Measurements from ENCODE around the gene SYCP2. TPM values are rescaled to one million over a fixed set of nuclear protein-coding genes. Genes with fewer than 3 reads are reported as not detected.

The SYCP2 gene
- total RNA-seq, 1 donor from 2014 or later: 1.6 TPM

- no peaks in the 10 kb centered on the region for H3K9me3 Mint-ChIP-seq
- DNase-seq (ENCODE audit: extremely low spot score, unreplicated experiment): no peak
- peak overlapping the region; percentile 61 for H3K27ac Mint-ChIP-seq
- H3K4me1 Mint-ChIP-seq (ENCODE audit: unreplicated experiment): peaks cover 5% of the 10 kb centered on the region
- H3K4me3 Mint-ChIP-seq: no peak overlapping the region
- H3K36me3 Mint-ChIP-seq: no peaks in the 10 kb centered on the region
- TF ChIP-seq, protein P1, sequence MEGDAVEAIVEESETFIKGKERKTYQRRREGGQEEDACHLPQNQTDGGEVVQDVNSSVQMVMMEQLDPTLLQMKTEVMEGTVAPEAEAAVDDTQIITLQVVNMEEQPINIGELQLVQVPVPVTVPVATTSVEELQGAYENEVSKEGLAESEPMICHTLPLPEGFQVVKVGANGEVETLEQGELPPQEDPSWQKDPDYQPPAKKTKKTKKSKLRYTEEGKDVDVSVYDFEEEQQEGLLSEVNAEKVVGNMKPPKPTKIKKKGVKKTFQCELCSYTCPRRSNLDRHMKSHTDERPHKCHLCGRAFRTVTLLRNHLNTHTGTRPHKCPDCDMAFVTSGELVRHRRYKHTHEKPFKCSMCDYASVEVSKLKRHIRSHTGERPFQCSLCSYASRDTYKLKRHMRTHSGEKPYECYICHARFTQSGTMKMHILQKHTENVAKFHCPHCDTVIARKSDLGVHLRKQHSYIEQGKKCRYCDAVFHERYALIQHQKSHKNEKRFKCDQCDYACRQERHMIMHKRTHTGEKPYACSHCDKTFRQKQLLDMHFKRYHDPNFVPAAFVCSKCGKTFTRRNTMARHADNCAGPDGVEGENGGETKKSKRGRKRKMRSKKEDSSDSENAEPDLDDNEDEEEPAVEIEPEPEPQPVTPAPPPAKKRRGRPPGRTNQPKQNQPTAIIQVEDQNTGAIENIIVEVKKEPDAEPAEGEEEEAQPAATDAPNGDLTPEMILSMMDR (conservative IDR thresholded peaks at IDR 0.05): no peak
- peaks cover 31% of the 10 kb centered on the region for H3K27me3 Mint-ChIP-seq
Observed at GRCh38 chr20:59828125-59829053, 105.0 kb downstream of the SYCP2 start.

- no peak overlapping the region for H3K4me3 Mint-ChIP-seq
- no peak overlapping the region for H3K27ac Mint-ChIP-seq
- no peaks in the 10 kb centered on the region for H3K36me3 Mint-ChIP-seq
- no peaks in the 10 kb centered on the region for H3K9me3 Mint-ChIP-seq
- no peak for DNase-seq (ENCODE audit: extremely low spot score, unreplicated experiment)
- TF ChIP-seq, protein P1 (conservative IDR thresholded peaks at IDR 0.05): no peak
- H3K27me3 Mint-ChIP-seq: peaks cover 29% of the 10 kb centered on the region
- H3K4me1 Mint-ChIP-seq (ENCODE audit: unreplicated experiment): peaks cover 5% of the 10 kb centered on the region
Observed at GRCh38 chr20:59827138-59828056, 106.0 kb downstream of the SYCP2 start.

- Mint-ChIP-seq H3K4me1 (ENCODE audit: unreplicated experiment) (peaks cover 5% of the 10 kb centered on the region), H3K27me3 (peaks cover 33% of the 10 kb centered on the region), H3K4me3 (no peak overlapping the region), H3K9me3 (no peaks in the 10 kb centered on the region), H3K36me3 (no peaks in the 10 kb centered on the region), H3K27ac (peak overlapping the region; percentile 25)
- TF ChIP-seq, protein P1 (conservative IDR thresholded peaks at IDR 0.05): no peak
- DNase-seq (ENCODE audit: extremely low spot score, unreplicated experiment): no peak
Observed at GRCh38 chr20:59825944-59826759, 107.3 kb downstream of the SYCP2 start.

DNA sequence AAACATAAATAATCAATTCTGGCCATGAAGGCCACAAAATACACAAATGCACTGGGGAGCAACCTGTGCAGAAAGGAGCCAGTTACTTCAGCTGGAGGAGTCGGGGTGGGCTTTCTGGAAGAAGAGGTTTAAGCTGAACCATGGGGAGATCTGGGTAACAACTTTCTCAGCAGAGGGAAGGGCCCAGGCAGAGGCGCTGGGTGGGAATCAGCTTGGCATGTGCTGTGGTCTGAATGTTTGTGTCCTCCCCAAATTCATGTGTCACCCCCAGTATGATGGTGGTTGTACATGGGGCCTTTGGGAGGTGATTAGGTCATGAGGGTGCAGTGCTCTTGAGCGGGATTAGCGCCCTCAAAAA lies 107.9 kb downstream of the SYCP2 start:
- DNase-seq (ENCODE audit: extremely low spot score, unreplicated experiment): no peak
- H3K4me3 Mint-ChIP-seq: no peak overlapping the region
- TF ChIP-seq, protein P1 (conservative IDR thresholded peaks at IDR 0.05): no peak
- H3K27ac Mint-ChIP-seq: no peak overlapping the region
- H3K27me3 Mint-ChIP-seq: peaks cover 33% of the 10 kb centered on the region
- H3K4me1 Mint-ChIP-seq (ENCODE audit: unreplicated experiment): peaks cover 5% of the 10 kb centered on the region
- H3K9me3 Mint-ChIP-seq: no peaks in the 10 kb centered on the region
- no peaks in the 10 kb centered on the region for H3K36me3 Mint-ChIP-seq
